GM18519 (cell line): Measurements from ENCODE around the gene ASMTL.
"Not testable (repeated sequence)": the region's sequence is repeated elsewhere in the genome, so short reads cannot be mapped to it uniquely, and the experiment has no call there.

Experiments used
- ATAC-seq: cut with Tn5 transposase; IDR thresholded peaks from one replicate; pipeline ENCODE4 v1.9.1; 2021; ENCODE audit warnings: mild to moderate bottlenecking, moderate library complexity; ENCODE audit not compliant: unreplicated experiment, low FRiP score

The ASMTL gene

GRCh38 chrX:1440506-1440905 is 12.2 kb downstream of the ASMTL start:
- no peak for ATAC-seq

- ATAC-seq, result no peak
Measured at GRCh38 chrX:1435241-1435895, 17.3 kb downstream of the ASMTL start.

- ATAC-seq, result no peak
Measured at GRCh38 chrX:1434871-1435240, 17.9 kb downstream of the ASMTL start.

GRCh38 chrX:1433646-1434357 is 18.9 kb downstream of the ASMTL start:
- ATAC-seq, result no peak

- ATAC-seq, result no peak
Measured at GRCh38 chrX:1430451-1430850, 22.3 kb downstream of the ASMTL start.

- ATAC-seq, result no peak
Measured at GRCh38 chrX:1427756-1428155, 25.0 kb downstream of the ASMTL start.

GRCh38 chrX:1426321-1426720 is 26.4 kb downstream of the ASMTL start:
- not testable (repeated sequence) for ATAC-seq

GRCh38 chrX:1425381-1425780 is 27.3 kb downstream of the ASMTL start:
- no peak for ATAC-seq

GRCh38 chrX:1424147-1424851 is 28.4 kb downstream of the ASMTL start:
- ATAC-seq, result no peak

GRCh38 chrX:1423215-1423614 is 29.5 kb downstream of the ASMTL start:
- ATAC-seq, result no peak

- no peak for ATAC-seq
Measured at GRCh38 chrX:1422135-1422465, 30.6 kb downstream of the ASMTL start.

GRCh38 chrX:1421433-1422134 is 31.1 kb downstream of the ASMTL start:
- ATAC-seq, result no peak

GRCh38 chrX:1420371-1420770 is 32.3 kb downstream of the ASMTL start:
- ATAC-seq, result no peak

- no peak for ATAC-seq
Measured at GRCh38 chrX:1419545-1420355, 33.0 kb downstream of the ASMTL start.

GRCh38 chrX:1418901-1419544 is 33.7 kb downstream of the ASMTL start:
- ATAC-seq, result no peak

GRCh38 chrX:1417921-1418771 is 34.6 kb downstream of the ASMTL start:
- no peak for ATAC-seq

GRCh38 chrX:1416965-1417760 is 35.5 kb downstream of the ASMTL start:
- no peak for ATAC-seq

- no peak for ATAC-seq
Measured at GRCh38 chrX:1416327-1416784, 36.4 kb downstream of the ASMTL start.
